GM23338 (cell line): ENCODE measurements around the gene RAD51B. TPM values are rescaled to one million over a fixed set of nuclear protein-coding genes. Genes with fewer than 3 reads are reported as not detected.

Experiments
- ATAC-seq: fragments of 200-7000 bp; cut with Tn5 transposase; 3 replicates; pipeline ENCODE4 v1.9.1; 2020
- DNase-seq: peaks from one replicate; pipeline ENCODE4 v3.0.0-alpha.2; 2015; ENCODE audit warnings: low spot score
- H2AFZ ChIP-seq: fragments of 200-600 bp; sonication (generic); 2 replicates; pipeline ENCODE4 v1.8.0; 2016; ENCODE audit warnings: antibody characterized with exemption, mild to moderate bottlenecking, moderate library complexity
- H3F3A ChIP-seq: fragments of 200-600 bp; sonication (generic); replicated peaks from 2 replicates; pipeline ENCODE4 v1.8.0; 2017; ENCODE audit warnings: antibody characterized with exemption, mixed run types, low read depth
- H3K27ac ChIP-seq: fragments of 200-600 bp; sonication (generic); 2 replicates; pipeline ENCODE4 v1.6.1; 2016; ENCODE audit warnings: low read depth
- H3K27me3 ChIP-seq: fragments of 200-600 bp; sonication (generic); 2 replicates; pipeline ENCODE4 v1.8.0; 2016; ENCODE audit warnings: mild to moderate bottlenecking, mixed run types, moderate library complexity; ENCODE audit not compliant: insufficient read depth
- H3K36me3 ChIP-seq: fragments of 200-600 bp; sonication (generic); 2 replicates; pipeline ENCODE4 v1.8.0; 2016; ENCODE audit warnings: mild to moderate bottlenecking; ENCODE audit not compliant: insufficient read depth
- H3K4me1 ChIP-seq: fragments of 200-600 bp; sonication (generic); 2 replicates; pipeline ENCODE4 v1.8.0; 2016; ENCODE audit warnings: mild to moderate bottlenecking, moderate library complexity; ENCODE audit not compliant: insufficient read depth
- H3K4me2 ChIP-seq: fragments of 200-600 bp; sonication (generic); 2 replicates; pipeline ENCODE4 v1.7.1; 2017; ENCODE audit warnings: mixed run types
- H3K4me3 ChIP-seq: fragments of 200-600 bp; sonication (generic); 2 replicates; pipeline ENCODE4 v1.6.1; 2016; ENCODE audit warnings: mixed run types
- H3K79me2 ChIP-seq: fragments of 200-600 bp; sonication (generic); replicated peaks from 2 replicates; pipeline ENCODE4 v1.8.0; 2017; ENCODE audit warnings: mild to moderate bottlenecking; ENCODE audit not compliant: insufficient read depth
- H3K9me2 ChIP-seq: fragments of 200-600 bp; sonication (generic); 2 replicates; pipeline ENCODE4 v1.8.0; 2017; ENCODE audit not compliant: insufficient read depth
- H4K20me1 ChIP-seq: fragments of 200-600 bp; sonication (generic); replicated peaks from 2 replicates; pipeline ENCODE4 v1.8.0; 2017; ENCODE audit warnings: mild to moderate bottlenecking; ENCODE audit not compliant: insufficient read depth
- H3K27ac Mint-ChIP-seq: 2 replicates; pipeline ENCODE4 v1.8.0; 2020; ENCODE audit warnings: inconsistent platforms, mild to moderate bottlenecking, moderate library complexity, mixed read lengths
- H3K27me3 Mint-ChIP-seq: 3 replicates; pipeline ENCODE4 v1.8.0; 2022; ENCODE audit warnings: low read depth, mild to moderate bottlenecking, moderate library complexity, mixed read lengths, inconsistent platforms; ENCODE audit not compliant: insufficient read depth, poor library complexity
- H3K36me3 Mint-ChIP-seq: 3 replicates; pipeline ENCODE4 v1.8.0; 2021; ENCODE audit warnings: low read depth, mild to moderate bottlenecking, inconsistent platforms, moderate library complexity, mixed read lengths
- H3K4me1 Mint-ChIP-seq: 3 replicates; pipeline ENCODE4 v1.8.0; 2020; ENCODE audit warnings: mild to moderate bottlenecking, inconsistent platforms, mixed read lengths
- H3K4me3 Mint-ChIP-seq: 3 replicates; pipeline ENCODE4 v1.8.0; 2021; ENCODE audit warnings: moderate library complexity, mild to moderate bottlenecking, inconsistent platforms, mixed read lengths
- H3K9me3 Mint-ChIP-seq: 3 replicates; pipeline ENCODE4 v1.8.0; 2020; ENCODE audit warnings: moderate library complexity, mild to moderate bottlenecking, inconsistent platforms, mixed read lengths
- CREB1 ChIP-seq: fragments of 250-450 bp; sonication (Bioruptor Pico); IDR thresholded peaks from 2 replicates; pipeline ENCODE4 v1.5.0; 2020; ENCODE audit warnings: low read depth, mild to moderate bottlenecking, moderate library complexity
- CTCF ChIP-seq, 2 experiments: fragments of 200-600 bp in 1 of 2; sonication (generic) in 1 of 2; conservative IDR thresholded peaks; 2 replicates each; pipeline versions ENCODE4 v1.5.1 to v1.6.1; 2016 to 2017; ENCODE audit warnings: antibody characterized with exemption in 2 of 2, low read depth in 2 of 2, mild to moderate bottlenecking in 2 of 2, moderate library complexity in 1 of 2
- ETS1 ChIP-seq: IDR thresholded peaks from 2 replicates; pipeline ENCODE4 v1.6.1; 2016; ENCODE audit warnings: antibody characterized with exemption
- EZH2 ChIP-seq: fragments of 200-600 bp; sonication (generic); IDR thresholded peaks from one replicate; pipeline ENCODE4 v1.8.0; 2017; ENCODE audit warnings: antibody characterized with exemption, mild to moderate bottlenecking, low read depth; ENCODE audit not compliant: unreplicated experiment
- EZH2phosphoT487 ChIP-seq: fragments of 200-600 bp; sonication (generic); IDR thresholded peaks from one replicate; pipeline ENCODE4 v1.8.1; 2018; ENCODE audit warnings: antibody characterized with exemption; ENCODE audit not compliant: unreplicated experiment
- JUNB ChIP-seq: IDR thresholded peaks from one replicate; pipeline ENCODE4 v1.6.1; 2016; ENCODE audit warnings: antibody characterized with exemption; ENCODE audit not compliant: unreplicated experiment
- NANOG ChIP-seq: IDR thresholded peaks from 2 replicates; pipeline ENCODE4 v1.6.1; 2016; ENCODE audit warnings: antibody characterized with exemption, borderline replicate concordance
- POLR2AphosphoS5 ChIP-seq: IDR thresholded peaks from 2 replicates; pipeline ENCODE4 v1.6.1; 2016; ENCODE audit warnings: antibody characterized with exemption, low read depth
- REST ChIP-seq: IDR thresholded peaks from one replicate; pipeline ENCODE4 v1.6.1; 2018; ENCODE audit warnings: antibody characterized with exemption; ENCODE audit not compliant: unreplicated experiment
- STAT1 ChIP-seq: IDR thresholded peaks from one replicate; pipeline ENCODE4 v1.6.1; 2016; ENCODE audit warnings: antibody characterized with exemption; ENCODE audit not compliant: unreplicated experiment
- ZNF114 ChIP-seq: fragments of 250-450 bp; sonication (Bioruptor Pico); IDR thresholded peaks from 2 replicates; pipeline ENCODE4 v1.5.0; 2020; ENCODE audit warnings: mild to moderate bottlenecking, moderate library complexity
- ZNF331 ChIP-seq: fragments of 250-450 bp; sonication (Bioruptor Pico); IDR thresholded peaks from 2 replicates; pipeline ENCODE4 v1.5.0; 2020; ENCODE audit warnings: low read depth, mild to moderate bottlenecking, moderate library complexity
- ZNF462 ChIP-seq: fragments of 250-450 bp; sonication (Bioruptor Pico); IDR thresholded peaks from 2 replicates; pipeline ENCODE4 v1.5.0; 2020; ENCODE audit warnings: mild to moderate bottlenecking, moderate library complexity
- polyA plus RNA-seq: library from polyadenylated mRNA; unstranded; fragments of >200 nt; fragmentation: Nextera tagmentation; extraction: Ambion mirVana; gene quantifications from 2 replicates; pipeline ENCODE4 v1.2.1, GENCODE V29; 2016
- total RNA-seq: library from RNA; depleted of rRNA; stranded (reverse); fragments of >200 nt; shearing (Covaris generic); gene quantifications from 2 replicates; pipeline ENCODE4 v1.2.3, GENCODE V29; 2014

RAD51B gene
- total and polyA plus RNA-seq, 2 experiments from 2014 or later: 15.7 to 29.1 TPM

- TF ChIP-seq EZH2: no peak
- TF ChIP-seq CREB1 (CRISPR knock-in tag): no peak
- TF ChIP-seq ZNF462 (CRISPR knock-in tag): no peak
- no peak for TF ChIP-seq ZNF331 (CRISPR knock-in tag)
- no peak for TF ChIP-seq JUNB
- no peak for TF ChIP-seq POLR2AphosphoS5
- TF ChIP-seq EZH2phosphoT487: no peak
- TF ChIP-seq CTCF (conservative IDR thresholded peaks at IDR 0.05; ENCODE audit: low read depth in 2 of 2): no peak
- TF ChIP-seq STAT1: no peak
- no peak for TF ChIP-seq NANOG
- no peak for TF ChIP-seq REST
- no peak for TF ChIP-seq ZNF114
- no peak for TF ChIP-seq ETS1
- H3K36me3 Mint-ChIP-seq: no peaks in the 10 kb centered on the region
- peaks cover 29% of the 10 kb centered on the region for H3K4me1 Mint-ChIP-seq
- Histone ChIP-seq H4K20me1 (no peaks in the 10 kb centered on the region), H3K36me3 (no peaks in the 10 kb centered on the region), H2AFZ (no peak overlapping the region), H3F3A (no peaks in the 10 kb centered on the region), H3K79me2 (no peaks in the 10 kb centered on the region), H3K4me3 (no peak overlapping the region), H3K27me3 (no peaks in the 10 kb centered on the region), H3K4me2 (no peak overlapping the region), H3K4me1 (peaks cover 19% of the 10 kb centered on the region), H3K27ac (no peak overlapping the region), H3K9me2 (peaks cover 11% of the 10 kb centered on the region)
- H3K27ac Mint-ChIP-seq: no peak overlapping the region
- H3K9me3 Mint-ChIP-seq: no peaks in the 10 kb centered on the region
- no peak for ATAC-seq
- no peak for DNase-seq
- peaks cover 10% of the 10 kb centered on the region for H3K27me3 Mint-ChIP-seq
- no peak overlapping the region for H3K4me3 Mint-ChIP-seq
Observed at GRCh38 chr14:68502230-68502629, 682.7 kb downstream of the RAD51B start.
